HepG2 (cell line): Measurements from ENCODE around the gene ZBTB46. TPM values are rescaled to one million over a fixed set of nuclear protein-coding genes. Genes with fewer than 3 reads are reported as not detected.

ENCODE experiments used
- CAMTA2 ChIP-seq: sonication (generic); formaldehyde crosslinking; IDR thresholded peaks from 2 replicates; pipeline ENCODE4 v1.4.0; 2020; ENCODE audit warnings: mild to moderate bottlenecking, missing genetic modification reagents, borderline replicate concordance
- CREM ChIP-seq, 2 experiments: sonication (generic) in 1 of 2; formaldehyde crosslinking in 1 of 2; IDR thresholded peaks; 2 replicates each; pipeline versions ENCODE4 v1.4.0 to v1.6.1; 2016 to 2020; ENCODE audit warnings: antibody characterized with exemption in 1 of 2, mild to moderate bottlenecking in 1 of 2, missing genetic modification reagents in 1 of 2
- CSRNP2 ChIP-seq: sonication (generic); formaldehyde crosslinking; conservative IDR thresholded peaks from 2 replicates; pipeline ENCODE4 v1.8.0; 2022; ENCODE audit warnings: low read depth, missing genetic modification reagents
- FLYWCH1 ChIP-seq: sonication (generic); formaldehyde crosslinking; IDR thresholded peaks from 2 replicates; pipeline ENCODE4 v1.8.1; 2023; ENCODE audit warnings: mild to moderate bottlenecking, missing genetic modification reagents
- MEF2D ChIP-seq: sonication (generic); formaldehyde crosslinking; IDR thresholded peaks from 2 replicates; pipeline ENCODE4 v1.5.1; 2020; ENCODE audit warnings: mild to moderate bottlenecking, missing genetic modification reagents
- MEIS2 ChIP-seq: sonication (generic); formaldehyde crosslinking; IDR thresholded peaks from 2 replicates; pipeline ENCODE4 v1.9.0; 2021; ENCODE audit warnings: mild to moderate bottlenecking, missing genetic modification reagents
- MXD3 ChIP-seq: IDR thresholded peaks from 2 replicates; pipeline ENCODE4 v1.6.1; 2016; ENCODE audit warnings: mild to moderate bottlenecking, missing biosample characterization, missing genetic modification reagents
- NR0B2 ChIP-seq: sonication (generic); formaldehyde crosslinking; IDR thresholded peaks from 2 replicates; pipeline ENCODE4 v1.4.0; 2020; ENCODE audit warnings: mild to moderate bottlenecking, missing genetic modification reagents
- POLR2AphosphoS2 ChIP-seq: IDR thresholded peaks from 2 replicates; pipeline ENCODE4 v1.6.1; 2011; ENCODE audit warnings: low read depth, low read length, improper control_type of control experiment
- PREB ChIP-seq: sonication (generic); formaldehyde crosslinking; IDR thresholded peaks from 2 replicates; pipeline ENCODE4 v1.4.0; 2020; ENCODE audit warnings: missing genetic modification reagents
- RARG ChIP-seq: sonication (generic); formaldehyde crosslinking; IDR thresholded peaks from 2 replicates; pipeline ENCODE4 v1.4.0; 2020; ENCODE audit warnings: low read depth, mild to moderate bottlenecking, missing genetic modification reagents
- RFX3 ChIP-seq: IDR thresholded peaks from 2 replicates; pipeline ENCODE4 v1.6.1; 2016; ENCODE audit warnings: missing biosample characterization, missing genetic modification reagents
- SP1 ChIP-seq, 2 experiments: fragments of 450-650 bp in 1 of 2; sonication (generic) in 1 of 2; formaldehyde crosslinking in 1 of 2; IDR thresholded peaks; 2 replicates each; pipeline versions ENCODE4 v1.4.0 to v1.6.1; 2016 to 2020; ENCODE audit warnings: missing genetic modification reagents in 1 of 2
- TEAD2 ChIP-seq: sonication (generic); formaldehyde crosslinking; IDR thresholded peaks from 2 replicates; pipeline ENCODE4 v1.9.0; 2021; ENCODE audit warnings: missing genetic modification reagents
- XBP1 ChIP-seq: sonication (generic); formaldehyde crosslinking; IDR thresholded peaks from 2 replicates; pipeline ENCODE4 v1.5.0; 2020; ENCODE audit warnings: missing genetic modification reagents
- ZBTB33 ChIP-seq: sonication (generic); formaldehyde crosslinking; IDR thresholded peaks from 2 replicates; pipeline ENCODE4 v1.4.0; 2020; ENCODE audit warnings: missing genetic modification reagents
- ZNF274 ChIP-seq: sonication (generic); formaldehyde crosslinking; IDR thresholded peaks from 2 replicates; pipeline ENCODE4 v1.5.1; 2020; ENCODE audit warnings: mild to moderate bottlenecking, missing genetic modification reagents
- ZNF3 ChIP-seq: IDR thresholded peaks from 2 replicates; pipeline ENCODE4 v1.7.0; 2017; ENCODE audit warnings: inconsistent platforms
- ZNF337 ChIP-seq: sonication (generic); formaldehyde crosslinking; IDR thresholded peaks from 2 replicates; pipeline ENCODE4 v1.5.1; 2020; ENCODE audit warnings: missing genetic modification reagents, low read depth, mild to moderate bottlenecking, borderline replicate concordance
- ZNF446 ChIP-seq: sonication (generic); formaldehyde crosslinking; IDR thresholded peaks from 2 replicates; pipeline ENCODE4 v1.5.0; 2020; ENCODE audit warnings: mild to moderate bottlenecking, missing genetic modification reagents
- ZNF704 ChIP-seq: sonication (generic); formaldehyde crosslinking; IDR thresholded peaks from 2 replicates; pipeline ENCODE4 v1.8.1; 2023; ENCODE audit warnings: mild to moderate bottlenecking, inconsistent platforms, moderate library complexity, missing genetic modification reagents, borderline replicate concordance
- ZNF816 ChIP-seq: sonication (generic); formaldehyde crosslinking; IDR thresholded peaks from 2 replicates; pipeline ENCODE4 v1.8.0; 2022; ENCODE audit warnings: missing genetic modification reagents, mild to moderate bottlenecking, borderline replicate concordance
- ZNF850 ChIP-seq: sonication (generic); formaldehyde crosslinking; conservative IDR thresholded peaks from 2 replicates; pipeline ENCODE4 v1.9.0; 2021; ENCODE audit warnings: mild to moderate bottlenecking, missing genetic modification reagents
- polyA plus RNA-seq, 8 experiments: library from polyadenylated mRNA; depleted of rRNA in 3 of 8; stranded (reverse) in 7 of 8; unstranded in 1 of 8; fragments of >200 nt; fragmentation: Illumina TruSeq in 4 of 8; extraction: Trizol in 4 of 8; gene quantifications; 2 replicates each; pipeline versions ENCODE4 v1.2.1 to v1.2.3, GENCODE V29; 2011 to 2016; ENCODE audit warnings: low read depth in 4 of 8, missing spikeins in 1 of 8, mixed read lengths in 1 of 8; ENCODE audit not compliant: insufficient read depth in 1 of 8
- total RNA-seq, 5 experiments: library from RNA; depleted of rRNA; stranded (reverse); fragments of >200 nt; fragmentation: Illumina TruSeq; extraction: Trizol; gene quantifications; 2 replicates each; pipeline ENCODE4 v1.2.3, GENCODE V29; 2016; ENCODE audit warnings: low read depth in 1 of 5

Gene ZBTB46
- total and polyA plus RNA-seq, 2 of the 13 experiments (the other 11 are each of a cell fraction or from before 2014, with no cell fraction given), result 1.6 to 13.5 TPM

- TF ChIP-seq CREM (IDR thresholded peaks at IDR 0.05) (no peak), CREM (CRISPR knock-in tag; IDR thresholded peaks at IDR 0.05) (no peak), POLR2AphosphoS2 (no peak; the same call in 1 of the 2 replicates), ZBTB33 (no peak), ZNF337 (CRISPR knock-in tag) (no peak), ZNF704 (CRISPR knock-in tag) (no peak), FLYWCH1 (CRISPR knock-in tag) (no peak), ZNF446 (CRISPR knock-in tag) (peak; percentile 14; the same call in 1 of the 2 replicates), RARG (CRISPR knock-in tag) (0 out of 2 replicates have a peak, but pooled peaks have one; percentile 59), NR0B2 (CRISPR knock-in tag) (no peak), MEIS2 (CRISPR knock-in tag) (no peak), MEF2D (CRISPR knock-in tag) (no peak), CAMTA2 (CRISPR knock-in tag) (no peak), MXD3 (no peak), CSRNP2 (CRISPR knock-in tag) (no peak), SP1 (IDR thresholded peaks at IDR 0.05) (no peak), SP1 (CRISPR knock-in tag; IDR thresholded peaks at IDR 0.05) (no peak), RFX3 (CRISPR knock-in tag) (no peak), ZNF3 (CRISPR knock-in tag) (no peak), TEAD2 (no peak), ZNF816 (CRISPR knock-in tag) (no peak), ZNF274 (CRISPR knock-in tag) (no peak), PREB (CRISPR knock-in tag) (no peak), ZNF850 (CRISPR knock-in tag) (no peak), XBP1 (CRISPR knock-in tag) (no peak)
These were observed 86.3 kb downstream of the ZBTB46 start (continued) for GRCh38 chr20:63744574-63745423.
